Activated CD4-positive, alpha-beta T cell treated with anti-CD3 and anti-CD28 coated beads for 48 hours (primary cell): Measurements from ENCODE around the gene RBMS1.

ENCODE experiments used
- DNase-seq: peaks from one replicate; pipeline ENCODE4 v3.0.0-alpha.2; 2020

RBMS1 gene

DNA sequence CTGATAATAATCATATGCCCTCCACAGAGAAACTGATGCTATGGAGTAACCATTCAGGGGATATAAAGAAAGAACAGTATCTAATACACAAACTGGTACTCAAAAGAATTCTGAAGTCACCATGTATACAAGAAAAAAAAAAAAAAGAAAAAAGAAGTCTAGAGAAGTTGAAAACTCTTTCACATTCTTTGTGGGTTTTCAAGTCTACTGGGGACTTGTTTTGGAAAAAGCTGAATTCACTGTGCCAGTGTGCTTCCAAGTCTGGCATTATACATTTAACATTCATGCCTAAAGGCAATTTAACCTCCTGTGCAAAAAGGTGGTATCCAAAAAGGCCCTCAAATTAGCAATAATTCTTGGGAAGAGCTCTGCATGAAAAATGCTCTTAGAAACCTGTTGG, 198.7 kb downstream of the RBMS1 start:
- DNase-seq: no peak

DNA sequence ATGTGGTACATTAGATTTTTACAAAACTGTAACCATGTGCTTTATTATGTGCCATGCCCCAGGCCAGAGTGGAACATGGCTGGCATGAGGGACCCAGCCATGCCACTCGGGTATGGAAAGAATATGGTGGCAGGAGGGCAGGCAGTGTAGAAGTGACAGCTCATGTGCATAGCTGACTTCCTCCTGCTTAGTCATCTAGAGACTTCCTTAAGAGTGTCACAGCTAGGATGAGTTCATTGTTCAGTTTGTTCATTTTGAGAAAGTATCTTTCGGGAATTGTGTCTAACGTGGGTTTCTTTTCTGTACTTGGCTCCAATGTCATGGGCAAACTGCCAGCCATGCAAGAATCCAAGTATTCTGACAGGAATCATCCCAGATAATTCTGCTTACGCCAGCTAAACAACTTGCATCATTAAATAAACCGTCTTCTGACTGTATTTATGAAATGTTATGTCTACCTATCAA, 199.2 kb downstream of the RBMS1 start:
- DNase-seq: peak; percentile 55

DNA sequence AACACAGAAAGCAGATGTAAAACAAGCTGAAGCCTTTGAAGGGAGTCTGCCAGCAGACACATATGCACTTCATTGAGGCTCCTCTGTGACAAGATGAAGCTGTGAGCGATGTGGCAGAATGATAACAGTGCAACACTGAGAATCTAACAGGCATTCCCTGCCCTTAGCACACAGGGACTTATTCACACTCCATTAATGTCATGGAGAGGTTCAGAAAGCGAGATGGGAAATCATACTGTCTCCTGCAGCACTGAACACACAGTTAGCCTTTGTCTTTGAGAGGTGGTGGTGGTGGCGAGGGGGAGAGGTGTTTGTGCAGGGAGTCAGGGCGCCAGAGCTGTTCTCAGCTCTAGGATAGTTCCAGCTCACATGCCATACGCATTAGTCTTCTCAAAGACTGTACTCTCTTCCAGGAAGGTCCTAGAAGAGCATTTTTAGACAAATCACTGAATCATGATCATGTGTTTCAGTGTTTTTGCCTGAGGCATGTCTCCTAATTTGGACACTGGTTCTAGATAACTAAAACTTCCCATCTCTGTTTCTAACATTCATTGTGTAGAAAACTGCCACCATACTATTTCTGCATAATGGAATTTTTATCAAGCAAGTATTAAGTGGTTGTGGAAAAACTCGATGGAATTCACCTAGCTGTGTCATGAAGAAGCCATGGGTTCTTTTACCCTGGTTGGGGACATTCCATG, 200.1 kb downstream of the RBMS1 start:
- no peak for DNase-seq

DNA sequence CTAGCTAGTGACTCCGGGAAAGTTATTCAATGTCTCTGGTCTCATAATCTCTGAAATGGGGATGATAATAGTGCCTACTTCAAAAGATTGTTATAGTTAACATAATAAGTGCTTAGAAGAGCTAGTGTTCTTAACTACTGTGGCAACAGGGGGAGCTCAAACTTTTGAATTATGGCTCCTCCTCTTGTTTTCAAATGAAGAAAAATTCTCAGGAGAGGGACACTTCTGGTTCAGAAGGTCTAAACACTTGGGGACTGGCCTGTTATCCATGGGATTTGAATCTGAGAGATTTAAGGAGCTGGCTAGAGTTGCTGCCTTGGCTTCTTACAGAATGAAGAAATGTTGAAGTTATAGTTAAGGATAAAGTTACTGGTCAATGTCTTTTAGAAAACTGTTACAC, 201.4 kb downstream of the RBMS1 start:
- no peak for DNase-seq

DNA sequence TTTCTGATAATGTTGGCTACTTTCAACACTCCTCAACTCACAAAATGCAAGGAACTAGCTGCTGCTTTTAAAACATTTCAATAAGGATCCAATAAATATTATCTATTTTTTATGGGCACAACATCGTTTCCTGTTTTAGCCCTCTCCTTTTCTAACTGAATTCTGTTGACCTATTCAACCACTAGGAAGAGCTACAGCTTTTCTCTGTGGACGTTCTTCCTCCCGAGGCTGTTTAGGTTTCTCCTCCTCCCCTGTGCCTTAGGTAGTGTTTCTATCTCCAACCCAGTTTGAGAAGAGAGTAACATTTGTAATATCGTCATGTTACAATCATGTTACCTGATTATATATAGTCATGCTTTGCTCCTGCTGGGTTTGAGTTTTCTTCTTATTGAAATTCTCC, 202.2 kb downstream of the RBMS1 start:
- DNase-seq: no peak

DNA sequence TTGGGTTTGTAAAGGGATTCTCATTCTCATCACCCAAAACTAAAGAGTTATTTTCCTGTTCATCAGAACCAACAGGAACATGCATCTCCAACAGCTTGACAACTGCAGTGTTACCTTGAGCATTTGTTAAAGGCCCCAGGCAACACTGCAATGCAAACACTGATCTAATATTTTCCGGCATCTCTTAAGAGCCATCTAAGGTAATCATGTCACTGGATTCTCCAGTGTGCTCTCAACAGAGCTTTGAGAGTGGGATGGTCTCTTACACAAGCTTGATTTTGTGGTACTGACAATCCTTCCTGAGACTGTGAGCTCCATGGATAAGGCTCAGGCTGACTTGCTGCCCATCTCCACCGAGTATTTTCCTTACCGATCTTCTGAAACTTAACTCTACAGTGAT, 203.0 kb downstream of the RBMS1 start:
- DNase-seq: no peak

DNA sequence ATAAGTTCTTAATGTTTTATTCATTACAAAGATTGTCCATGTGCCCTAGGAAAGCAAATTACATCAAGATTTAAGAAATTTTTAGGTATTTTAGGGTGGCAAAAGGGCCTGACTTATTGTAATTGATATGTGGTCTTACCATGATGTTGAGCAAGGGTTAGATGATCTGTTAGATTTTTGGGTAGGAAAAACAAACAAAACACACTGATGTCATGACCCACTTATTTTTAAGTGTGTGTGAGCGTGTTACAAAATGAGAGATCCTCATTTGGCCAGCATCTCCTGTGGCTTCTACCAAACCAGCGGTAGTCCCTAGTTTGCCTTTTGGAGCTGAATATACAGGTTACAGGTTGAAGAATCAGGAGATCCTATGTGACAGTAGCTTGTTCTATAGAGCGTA, 203.8 kb downstream of the RBMS1 start:
- no peak for DNase-seq

DNA sequence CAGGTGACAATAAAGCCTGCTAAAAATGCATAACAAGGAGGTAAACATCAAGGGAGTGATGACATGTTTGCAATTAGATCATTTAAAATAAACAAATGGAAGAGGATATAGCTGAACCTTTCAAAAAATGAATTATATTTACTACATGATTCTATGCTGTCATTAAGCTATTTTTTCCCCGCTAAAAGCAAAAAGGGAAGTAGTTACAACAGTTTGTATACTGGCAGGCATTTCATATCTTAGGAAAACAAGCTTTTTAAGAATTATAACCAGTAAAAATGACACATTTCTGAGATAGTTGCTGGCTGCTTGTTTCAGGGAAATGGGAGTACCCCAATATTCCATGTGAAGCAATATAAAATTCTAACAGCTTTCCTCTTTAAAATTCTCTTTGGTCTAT, 204.5 kb downstream of the RBMS1 start:
- DNase-seq: no peak

DNA sequence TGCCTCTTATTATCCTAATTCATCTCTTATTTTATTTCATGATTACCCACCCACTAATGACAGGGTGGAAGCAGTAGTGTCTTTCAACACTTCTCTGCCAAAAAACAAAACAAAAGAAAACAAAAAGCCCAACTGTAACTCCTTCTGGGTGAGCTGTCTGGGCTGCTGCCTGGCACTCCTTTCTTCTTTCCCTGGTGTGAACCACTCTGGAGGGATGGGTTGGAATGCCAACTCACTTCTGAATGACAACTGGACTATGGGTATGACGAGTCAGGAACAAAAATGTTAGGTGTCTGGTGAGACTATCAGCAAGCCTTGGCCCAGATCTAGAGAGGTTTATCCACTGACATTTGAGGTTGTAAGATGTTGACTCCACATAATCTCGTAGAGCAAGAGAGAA, 205.3 kb downstream of the RBMS1 start:
- DNase-seq: no peak

DNA sequence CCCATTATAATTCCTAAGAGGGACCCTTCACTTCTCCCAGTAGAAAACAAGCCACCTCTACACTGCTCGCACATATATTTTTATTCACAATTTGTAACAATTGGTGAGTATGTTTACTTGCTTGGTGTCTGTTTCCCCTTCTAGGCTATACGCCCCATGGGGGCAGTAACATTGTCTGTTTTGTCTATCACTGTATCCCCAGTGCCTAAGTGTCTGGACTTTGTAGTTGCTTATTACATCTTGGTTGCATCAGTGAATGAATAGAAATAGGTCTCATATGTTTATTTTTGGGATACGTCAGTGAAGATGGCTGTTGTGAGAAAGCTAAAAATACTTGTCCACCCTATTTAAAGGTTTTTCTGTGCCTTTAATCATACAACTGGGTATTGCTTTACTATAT, 206.1 kb downstream of the RBMS1 start:
- DNase-seq: no peak

DNA sequence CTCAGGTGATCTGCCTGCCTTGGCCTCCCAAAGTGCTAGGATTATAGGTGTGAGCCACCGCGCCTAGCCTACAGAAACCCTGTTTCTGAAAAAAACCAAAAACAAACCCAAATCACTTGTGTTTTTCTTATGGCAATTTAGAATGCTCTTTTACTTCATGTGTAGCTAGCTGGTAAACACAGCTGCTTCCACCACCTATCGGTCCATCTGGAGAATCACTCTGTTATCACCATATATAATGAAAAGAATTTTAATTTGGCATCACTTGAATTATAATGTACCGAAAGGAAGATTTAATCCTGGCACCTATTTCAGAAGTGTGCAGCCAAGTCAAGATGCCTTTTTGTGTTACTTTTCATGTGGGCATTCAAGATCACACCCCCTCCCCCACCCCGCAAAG, 207.1 kb downstream of the RBMS1 start:
- no peak for DNase-seq

DNA sequence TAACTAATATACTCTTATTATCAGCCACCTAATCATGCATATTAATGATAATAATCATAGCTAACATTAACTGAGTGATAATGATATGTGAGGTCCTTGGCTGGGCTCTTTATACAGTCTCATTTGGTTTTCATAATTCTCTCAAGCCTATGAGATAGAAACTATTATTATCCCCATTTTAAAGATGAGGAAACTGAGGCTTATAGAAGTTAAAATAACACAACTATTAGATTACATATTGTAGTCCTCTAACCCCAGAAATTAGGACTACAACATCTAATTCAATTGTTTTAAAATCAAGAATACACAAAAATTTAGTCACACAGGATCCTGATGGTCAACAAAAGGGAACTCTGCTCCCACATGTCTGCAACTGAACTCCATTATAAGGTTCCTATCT, 209.9 kb downstream of the RBMS1 start:
- DNase-seq: no peak

DNA sequence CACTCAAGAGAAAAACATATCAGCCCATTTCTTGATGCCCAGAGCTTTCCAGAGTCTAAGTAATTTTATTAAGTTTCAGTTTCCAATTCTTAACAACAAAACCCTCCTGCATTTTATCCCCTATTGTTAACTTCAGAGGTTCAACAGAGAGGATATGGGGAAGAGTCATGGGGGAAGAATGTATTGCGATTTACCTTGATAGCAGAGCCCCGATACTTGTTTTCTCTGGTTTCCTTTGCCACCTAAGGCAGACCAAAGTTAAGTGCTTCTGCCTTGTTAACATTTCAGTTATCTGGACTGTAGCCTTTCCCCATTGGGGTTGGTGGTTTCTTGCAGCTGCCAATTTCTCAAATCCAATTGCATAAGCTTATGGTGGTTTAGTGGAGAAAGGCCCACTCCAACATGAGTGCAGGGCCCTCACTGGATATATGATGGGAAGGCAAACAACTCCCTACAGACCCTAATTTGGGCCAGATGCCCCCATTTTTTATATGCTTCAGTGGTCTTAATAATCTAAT, 211.5 kb downstream of the RBMS1 start:
- DNase-seq: no peak

DNA sequence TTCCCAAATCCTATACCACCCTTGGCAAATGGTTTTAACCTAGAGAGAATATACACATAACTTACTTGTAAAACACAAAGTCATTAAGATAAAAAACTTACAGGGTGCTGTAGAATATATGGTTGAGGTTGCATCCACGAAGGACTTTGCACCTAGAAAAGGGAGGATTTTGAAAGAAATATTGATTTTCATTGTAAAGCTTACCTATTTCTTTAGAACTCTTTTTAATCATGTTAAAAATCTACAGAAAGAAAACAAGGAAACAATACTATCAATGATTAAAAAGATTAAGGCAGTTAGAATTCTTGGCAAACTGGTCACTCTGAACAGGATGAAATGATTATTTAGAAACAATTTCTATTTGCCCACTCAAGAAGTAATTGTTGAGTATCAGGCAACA, 212.4 kb downstream of the RBMS1 start:
- DNase-seq: no peak

DNA sequence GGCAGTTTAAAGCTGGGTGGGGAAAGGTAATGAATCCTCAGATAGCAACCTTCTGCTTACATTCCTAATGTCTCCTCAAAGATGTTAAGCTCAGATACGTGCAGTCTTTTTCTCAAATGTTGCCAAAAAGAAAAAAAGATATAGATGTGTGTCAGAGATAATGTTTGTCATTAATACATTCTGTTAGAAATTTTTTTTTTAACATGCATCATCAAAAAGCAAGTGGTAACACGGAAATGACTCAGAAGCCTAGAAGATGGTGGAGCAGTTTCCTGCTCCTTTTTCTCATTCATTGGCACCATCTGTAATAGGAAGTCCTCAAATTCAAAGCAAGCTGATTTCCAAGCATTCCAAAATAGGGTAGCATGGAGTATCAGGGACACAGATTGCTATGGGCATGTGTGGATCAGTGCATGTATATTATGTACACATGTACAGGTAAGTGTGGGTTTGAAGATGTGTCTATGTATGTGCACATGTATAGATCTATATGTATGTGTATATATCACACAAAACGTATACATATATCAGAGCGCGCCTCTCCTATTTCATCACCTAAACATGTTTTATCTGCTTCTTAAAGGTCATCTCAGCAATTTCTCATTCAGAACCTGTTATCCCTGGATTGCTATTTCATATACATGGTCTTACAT, 213.7 kb downstream of the RBMS1 start:
- no peak for DNase-seq

DNA sequence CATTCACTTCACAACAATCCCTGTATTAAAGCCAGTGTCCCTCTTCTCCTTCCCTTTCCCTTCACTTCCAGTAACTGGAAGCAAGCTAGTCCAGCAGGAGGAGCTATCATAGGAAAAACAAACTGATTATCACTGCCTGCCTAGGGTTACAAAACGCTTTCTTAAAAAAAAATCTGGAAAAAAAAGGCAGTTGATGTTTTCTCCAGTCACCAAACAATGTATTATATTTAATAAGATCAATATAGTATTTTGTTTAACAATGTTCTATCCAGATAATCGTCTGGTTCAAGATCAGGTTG, 214.8 kb downstream of the RBMS1 start:
- DNase-seq: no peak

DNA sequence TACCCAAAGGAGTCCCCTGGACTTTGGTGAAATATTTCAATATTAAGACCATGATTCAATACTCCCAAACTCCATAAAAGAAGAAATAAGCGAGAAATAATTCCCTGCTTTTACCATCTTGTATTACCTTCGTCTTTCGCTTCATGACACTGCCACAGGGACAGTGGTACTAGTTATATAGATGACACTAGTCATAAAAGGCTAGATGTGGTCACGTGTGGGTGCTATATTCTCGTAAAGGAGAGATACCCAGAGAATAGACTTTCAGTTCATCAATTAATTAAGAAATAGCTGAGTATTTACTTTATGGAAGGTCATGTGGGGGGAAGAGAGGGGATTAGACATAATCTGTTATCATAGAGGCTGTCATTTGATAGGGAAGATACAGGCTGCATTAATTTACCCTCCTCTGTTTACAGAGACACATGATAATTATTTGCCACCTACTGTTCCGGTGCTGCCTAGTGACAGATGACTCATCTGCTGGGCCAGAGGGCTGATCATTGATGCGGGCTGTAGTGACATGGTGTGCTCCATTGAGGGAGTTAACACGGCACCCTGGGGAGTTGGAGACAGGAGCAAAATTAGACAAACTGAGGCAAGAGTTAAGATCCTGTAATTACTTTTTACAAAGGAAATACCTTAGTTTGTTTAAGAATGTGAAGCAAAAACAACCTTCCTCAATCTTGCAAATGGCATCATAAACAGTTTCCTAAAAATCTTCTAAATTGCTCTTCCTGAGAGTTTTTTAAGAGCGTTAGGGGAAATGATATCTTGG, 215.3 kb downstream of the RBMS1 start:
- DNase-seq: no peak

DNA sequence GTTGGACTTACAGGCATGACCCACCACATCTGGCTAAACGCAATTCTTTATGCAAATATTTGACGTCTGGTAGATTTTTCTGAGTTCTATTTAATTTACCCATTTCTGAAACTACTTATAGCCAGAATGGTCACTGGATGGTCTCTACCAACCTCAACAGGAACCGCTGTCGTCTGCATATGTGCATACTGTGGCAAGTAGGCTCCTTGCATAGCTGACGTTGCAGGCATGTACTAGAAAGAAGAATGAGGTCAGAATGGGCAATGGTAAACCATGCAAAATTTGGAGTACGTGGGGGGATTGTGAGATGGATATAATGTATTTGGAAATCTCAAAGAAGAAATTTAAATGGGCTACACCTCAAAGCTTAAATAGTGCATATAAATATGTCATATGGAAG, 216.5 kb downstream of the RBMS1 start:
- DNase-seq: no peak

DNA sequence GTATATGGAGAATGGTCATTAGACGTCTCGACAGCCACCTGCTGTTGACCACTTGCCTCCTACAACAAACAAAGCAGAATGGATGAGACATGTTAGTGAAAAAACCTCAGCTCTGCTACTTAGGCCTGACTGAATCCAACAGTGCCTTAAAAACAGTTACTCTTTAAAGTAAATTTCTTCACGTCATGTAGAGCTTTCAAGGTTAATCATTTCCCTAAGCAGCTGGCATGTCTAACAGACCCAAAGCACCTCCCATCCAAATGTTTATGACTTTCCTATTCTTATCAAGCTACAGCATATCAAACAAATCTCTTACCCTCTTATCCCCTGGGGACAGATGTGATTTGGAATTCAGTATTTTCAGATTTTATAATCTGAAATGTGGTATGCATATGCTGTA, 218.0 kb downstream of the RBMS1 start:
- no peak for DNase-seq

DNA sequence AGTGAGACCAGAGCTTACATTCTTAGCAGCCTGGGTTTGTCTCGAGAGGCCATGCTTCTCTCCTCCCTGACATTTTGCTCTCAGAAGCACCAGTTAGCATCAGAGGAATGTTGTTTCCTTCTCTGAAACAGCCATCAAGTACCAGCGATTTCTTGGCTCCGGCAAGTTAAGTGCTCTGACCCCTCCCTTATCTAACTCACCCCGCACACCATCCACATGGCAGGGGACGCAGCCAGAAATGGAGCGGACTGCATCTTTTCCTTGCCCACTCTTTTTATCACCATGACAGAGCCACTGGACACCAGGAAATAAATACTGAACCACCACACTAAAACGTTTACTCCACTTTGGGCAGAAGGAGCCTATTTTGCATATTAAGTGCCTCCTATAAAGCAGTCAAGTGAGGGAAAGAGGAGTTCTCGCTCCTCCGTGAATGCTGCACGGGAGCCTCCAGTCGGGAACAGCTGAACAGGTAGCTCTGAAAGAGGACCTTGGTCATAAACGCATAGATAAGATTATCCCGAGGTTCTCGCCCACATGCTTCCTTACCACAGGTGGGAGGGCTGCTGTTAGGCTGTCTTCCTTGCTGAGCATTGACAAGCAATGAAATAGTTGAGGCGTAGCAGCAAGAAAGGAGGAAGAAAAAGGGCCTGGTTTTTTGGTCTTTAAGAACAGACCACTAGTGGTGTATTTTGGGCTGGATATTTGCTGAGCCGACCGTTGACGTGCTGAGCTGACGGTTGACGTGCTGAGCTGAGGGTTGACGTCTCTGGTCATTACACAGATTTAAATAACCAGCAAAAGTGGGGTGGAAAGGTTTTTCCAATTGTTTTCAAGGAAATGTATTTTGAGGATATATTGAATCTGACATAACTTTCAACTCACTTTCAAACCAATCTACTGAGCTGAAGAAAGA, 222.2 kb downstream of the RBMS1 start:
- no peak for DNase-seq

DNA sequence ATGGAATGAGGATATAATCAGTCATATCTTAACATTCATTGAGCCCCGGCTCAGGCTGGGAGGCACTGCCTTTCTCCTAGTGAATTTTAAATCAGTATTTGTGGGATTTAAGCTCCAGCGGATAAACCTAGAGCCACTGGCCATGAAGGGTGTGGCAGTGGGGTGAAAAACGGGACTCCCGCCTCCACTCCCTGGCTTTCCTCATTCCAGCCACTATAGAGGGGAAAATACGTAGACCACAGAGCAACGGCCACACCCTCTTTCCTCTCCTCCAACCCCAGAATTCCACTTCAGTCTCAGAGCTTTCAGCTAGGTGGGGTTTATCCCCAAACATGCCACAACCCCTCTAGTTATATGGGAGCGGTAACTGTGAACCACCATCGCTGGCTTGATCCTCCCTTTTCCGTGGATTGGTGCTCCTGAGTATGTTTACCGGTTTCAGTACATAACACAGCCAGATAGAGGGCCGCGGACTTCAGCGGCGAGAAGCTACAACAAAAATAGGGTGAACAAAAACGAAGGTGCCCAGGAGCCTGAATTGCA, 223.0 kb downstream of the RBMS1 start:
- DNase-seq: no peak

DNA sequence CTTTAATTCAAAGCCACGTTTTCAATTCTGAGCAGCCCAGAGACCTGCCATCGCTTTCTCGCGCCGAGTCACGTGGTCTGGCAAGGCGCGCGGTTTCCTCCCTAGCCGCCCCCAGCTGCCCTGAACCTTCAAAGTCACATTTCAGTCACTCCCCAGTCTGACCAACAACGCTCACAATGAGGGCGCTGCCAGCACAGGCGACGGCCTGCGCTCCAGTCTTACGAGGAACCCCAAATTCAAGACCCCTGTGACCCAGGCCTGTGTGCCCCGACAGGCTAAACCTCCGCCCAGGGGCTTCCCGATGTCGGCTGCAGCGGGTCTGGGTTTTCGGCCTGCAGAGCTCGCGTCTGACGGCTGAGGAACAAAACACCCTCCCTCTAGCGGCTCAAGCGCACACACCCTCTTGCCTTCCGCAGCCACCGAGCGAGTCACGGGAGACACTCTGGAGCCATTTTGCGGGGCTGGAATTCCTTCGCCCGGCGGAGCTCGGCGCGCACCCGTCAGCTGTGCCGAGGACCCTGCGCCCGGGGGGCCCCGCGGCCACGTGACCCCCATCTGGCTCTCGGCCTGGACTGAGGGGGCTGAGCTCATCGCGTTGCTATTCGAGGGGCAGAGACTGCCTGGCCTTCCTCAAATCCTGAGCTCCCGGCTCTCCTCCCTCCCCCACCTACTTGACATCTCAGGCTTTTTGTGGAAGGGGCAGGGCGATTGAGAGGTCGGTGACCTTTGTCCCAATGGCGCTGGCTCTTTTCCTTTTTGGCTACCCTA, 223.6 kb downstream of the RBMS1 start:
- peak; percentile 77 for DNase-seq
